ENCODE measurements around the gene GRWD1.

Gene GRWD1

DNA sequence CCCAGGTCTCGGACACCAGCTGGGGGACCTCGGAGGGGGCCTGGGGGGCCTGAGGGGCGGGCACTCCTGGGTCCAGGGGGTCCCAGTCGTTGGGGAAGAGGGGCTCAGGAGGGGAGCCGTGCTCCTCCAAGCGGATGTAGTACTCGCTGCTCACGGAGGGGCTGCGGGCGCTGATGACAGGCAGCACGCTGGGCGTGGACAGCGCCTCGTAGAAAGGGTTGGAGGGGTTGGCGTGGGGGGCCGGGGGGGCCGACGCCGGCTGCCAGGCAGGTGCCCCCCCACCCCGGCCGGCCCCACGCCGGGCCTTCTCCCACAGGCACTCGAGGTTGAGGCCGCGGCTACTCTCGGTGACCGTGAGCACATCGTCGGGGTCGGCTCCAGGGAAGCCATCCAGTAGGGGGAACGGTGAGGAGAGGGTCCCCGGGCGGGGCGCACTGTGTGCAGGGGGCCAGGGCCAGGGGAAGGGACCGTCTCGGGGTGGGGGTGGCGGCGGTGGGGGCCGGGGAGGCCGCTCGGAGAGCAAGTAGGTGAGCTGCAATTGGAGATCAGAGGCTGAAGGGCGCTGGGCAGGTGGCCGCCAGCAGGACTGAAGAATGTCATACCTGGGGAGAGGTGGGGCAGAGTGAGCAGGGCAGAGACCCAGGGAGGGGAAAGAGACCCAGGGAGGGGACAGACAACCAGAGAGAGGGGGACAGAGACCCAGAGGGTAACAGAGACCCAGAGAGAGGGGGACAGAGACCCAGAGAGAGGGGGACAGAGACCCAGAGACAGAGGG lies 53.7 kb downstream of the GRWD1 start:
- no peak for DNase-seq

DNA sequence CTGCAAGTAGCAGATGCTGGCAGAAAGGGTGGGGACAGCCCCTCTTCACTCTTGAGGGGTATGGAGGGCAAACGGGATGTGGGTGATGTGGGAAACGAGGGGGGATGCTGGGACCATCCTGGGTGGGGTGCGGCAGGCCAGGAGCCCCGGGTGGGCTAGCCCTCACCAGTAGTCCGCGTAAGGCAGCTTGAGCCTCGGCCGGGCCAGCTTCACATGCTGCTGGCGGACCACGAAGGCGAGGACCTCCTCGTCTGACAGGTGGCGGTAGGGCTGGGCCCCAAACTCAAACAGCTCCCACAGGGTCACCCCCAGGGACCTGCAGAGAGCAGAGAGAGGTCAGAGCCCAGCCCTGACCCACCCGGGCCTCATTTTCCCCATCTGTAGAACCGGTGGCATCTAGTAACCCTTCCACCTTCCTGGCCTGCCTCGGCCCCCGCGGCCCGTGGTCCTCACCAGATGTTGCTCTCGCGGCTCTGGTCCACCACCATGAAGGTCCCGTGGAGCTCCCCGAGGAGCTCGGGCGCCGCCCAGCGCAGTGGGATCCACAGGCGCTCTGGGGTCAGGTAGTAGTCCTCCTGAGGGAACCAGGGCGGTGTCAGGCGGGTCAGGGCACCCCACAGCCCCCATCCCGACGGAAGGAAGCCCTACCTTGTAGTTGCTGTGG lies 55.2 kb downstream of the GRWD1 start:
- DNase-seq: no peak

DNA sequence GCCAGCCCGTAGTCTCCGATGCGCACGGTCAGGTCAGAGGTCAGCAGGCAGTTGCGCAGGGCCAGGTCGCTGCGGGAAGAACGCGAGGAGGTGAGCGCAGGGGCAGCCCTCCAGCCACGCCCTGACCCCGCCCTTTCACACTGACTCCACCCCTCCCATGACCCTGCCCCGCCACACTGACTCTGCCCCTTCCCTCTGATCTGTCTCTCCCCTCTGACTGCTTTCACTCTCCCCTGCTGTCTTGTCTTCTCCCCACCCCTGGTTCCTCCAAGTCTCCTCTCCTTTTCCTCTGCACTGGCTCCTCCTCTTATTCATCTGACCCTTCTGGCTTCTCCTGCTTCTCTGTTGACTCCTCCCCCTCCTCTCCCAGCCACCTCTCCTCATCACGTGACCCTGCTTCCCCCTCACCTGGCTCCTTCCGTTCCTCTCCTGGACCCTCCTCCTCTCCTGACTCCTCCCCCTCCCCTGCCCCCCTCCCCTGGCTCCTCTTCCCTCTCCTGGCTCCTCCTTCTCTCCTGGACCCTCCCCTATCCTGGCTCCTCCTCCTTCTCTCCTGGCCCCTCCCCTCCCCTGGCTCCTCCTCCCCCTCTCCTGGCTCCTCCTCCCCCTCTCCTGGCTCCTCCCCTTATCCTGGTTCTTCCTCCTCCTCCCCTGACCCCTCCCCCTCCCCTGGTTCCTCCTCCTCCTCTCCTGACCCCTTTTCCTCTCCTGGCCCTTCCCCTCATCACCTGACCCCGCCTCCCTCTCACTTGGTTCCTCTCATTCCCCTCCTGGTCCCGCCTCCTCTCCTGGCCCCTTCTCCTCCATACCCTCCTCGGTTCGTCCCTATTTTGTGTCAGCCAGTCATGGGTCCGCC lies 55.9 kb downstream of the GRWD1 start:
- DNase-seq: peak; percentile 93

DNA sequence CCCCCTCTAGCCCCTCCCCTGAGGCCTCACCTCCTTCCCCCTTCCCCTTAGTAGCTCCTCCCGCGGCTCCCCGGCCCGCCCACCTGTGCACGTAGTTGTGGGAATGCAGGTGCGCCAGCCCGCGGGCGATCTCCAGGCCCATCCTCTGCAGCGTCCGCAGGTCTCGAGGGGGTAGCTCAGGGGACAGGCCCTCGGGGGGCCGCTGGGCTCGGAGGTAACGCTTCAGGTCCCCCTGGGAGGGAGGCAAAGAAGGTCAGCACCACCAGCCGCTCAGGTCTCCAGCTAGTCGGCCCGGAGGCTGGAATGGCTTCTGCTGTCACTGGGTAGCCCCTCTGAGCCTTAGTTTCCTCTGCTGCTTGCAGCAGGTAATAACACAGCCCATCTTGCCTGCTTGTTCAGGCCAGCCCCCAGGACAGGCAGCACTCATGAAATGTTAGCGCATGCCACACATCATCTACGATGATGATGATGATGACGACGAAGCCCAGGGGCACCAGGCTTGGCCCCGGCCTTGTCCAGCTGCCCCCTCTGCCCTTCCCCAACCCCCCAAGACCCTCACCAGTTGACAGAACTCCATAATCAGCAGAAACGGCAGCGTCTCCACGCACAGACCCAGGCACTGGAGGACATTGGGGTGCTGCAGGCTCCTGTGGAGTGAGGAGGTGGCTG lies 56.7 kb downstream of the GRWD1 start:
- DNase-seq: no peak

DNA sequence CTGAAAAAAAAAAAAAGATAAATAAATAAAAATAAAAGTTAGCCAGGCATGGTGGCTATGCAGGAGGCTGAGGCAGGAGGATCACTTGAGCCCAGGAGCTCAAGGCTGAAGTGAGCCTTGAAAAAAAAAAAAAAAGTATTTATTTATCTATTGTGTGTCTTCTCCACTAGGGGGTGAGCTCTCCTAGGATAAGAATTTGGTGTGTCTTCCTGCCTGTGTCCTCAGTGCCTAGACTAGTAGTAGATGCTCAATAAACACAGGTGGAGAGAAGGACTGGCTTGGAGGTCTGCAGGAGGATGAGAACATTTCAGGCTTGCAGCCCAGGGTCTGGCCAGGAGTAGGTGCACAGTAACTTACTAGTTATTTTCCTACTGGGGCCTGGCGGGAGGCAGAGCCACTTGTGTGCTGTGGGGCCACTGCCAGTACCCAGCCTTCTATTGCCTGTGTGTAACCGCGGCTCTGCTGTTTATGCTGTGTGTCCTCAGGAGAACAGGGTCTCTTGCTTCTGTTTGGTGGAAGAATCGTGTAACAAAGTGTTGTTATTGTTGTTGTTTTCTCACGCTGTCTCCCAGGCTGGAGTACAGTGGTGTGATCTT lies 60.5 kb downstream of the GRWD1 start:
- no peak for DNase-seq

Data from DMS79 treated with DMSO at 0.1 percent for 48 hours (cell line).